CD4-positive, alpha-beta T cell treated with Interleukin-6 at 100 ng/mL for 8 hours (primary cell): ENCODE measurements around the gene P2RX1.

ENCODE experiments used
- DNase-seq: peaks from one replicate; pipeline ENCODE4 v3.0.0-alpha.2; 2020; ENCODE audit warnings: mixed read lengths, low spot score

Gene P2RX1

DNA sequence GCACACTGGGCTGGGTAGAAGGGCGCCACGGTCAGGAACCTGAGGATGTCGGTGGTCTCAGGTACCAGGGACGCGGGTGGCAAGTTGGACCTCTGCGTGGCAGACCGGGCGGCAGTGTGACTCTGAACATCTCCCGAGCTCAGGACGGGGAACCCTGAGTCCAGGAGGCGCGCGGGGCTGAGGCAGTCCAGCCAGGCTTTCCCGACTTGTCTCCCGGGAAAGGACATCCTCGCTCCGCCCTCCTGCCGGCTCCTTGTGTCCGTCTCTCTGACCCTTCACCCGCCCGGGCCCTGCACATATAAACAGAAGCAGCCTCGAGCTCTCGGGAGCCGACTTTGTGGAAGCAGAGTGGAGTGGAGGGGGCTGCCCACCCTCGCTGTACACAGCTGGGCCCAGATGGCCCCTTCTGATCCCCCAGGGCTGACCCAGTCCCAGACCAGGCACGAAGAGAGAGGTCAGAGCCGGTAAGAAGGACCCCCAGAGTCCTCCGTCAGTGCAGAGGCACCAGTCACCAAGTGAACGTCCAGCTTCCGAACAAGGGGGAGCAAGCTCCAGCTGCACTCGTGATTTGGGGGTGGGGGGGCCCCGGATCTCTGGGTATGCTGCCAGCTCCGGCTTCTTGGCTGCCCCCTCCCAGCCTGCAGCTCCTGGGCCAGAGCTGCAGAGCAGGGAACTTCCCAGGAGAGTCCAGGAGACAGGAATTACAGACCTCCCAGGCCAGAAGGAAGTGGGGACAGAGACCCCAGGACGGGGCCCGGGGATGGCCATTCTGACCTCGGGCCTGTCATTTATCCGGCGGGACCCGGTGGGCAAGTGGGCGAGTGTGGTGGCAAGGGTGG, 8.5 kb upstream of the P2RX1 start:
- no peak for DNase-seq

GRCh38 chr17:3923466-3924190, 7.4 kb upstream of the P2RX1 start:
- DNase-seq: no peak

DNA sequence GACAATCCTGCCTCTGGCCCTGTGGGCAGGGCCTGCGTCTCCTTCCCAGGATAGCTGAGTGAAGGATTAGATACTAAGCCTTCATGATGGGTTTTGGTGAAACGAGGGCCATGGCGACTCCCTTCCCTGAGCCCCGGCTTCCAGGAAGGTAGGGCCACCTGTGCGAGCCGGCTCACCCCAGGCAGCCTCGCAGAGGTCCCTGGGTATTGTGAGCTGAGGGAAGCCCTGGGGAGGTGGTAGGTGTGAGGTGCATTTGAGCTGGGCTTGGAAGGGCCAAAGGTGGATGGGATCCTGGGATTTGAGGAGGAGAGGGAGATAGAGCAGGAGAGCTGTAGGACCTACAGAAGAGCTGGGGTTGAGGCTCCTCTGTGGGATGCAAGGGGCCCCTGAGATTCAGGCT, 6.5 kb upstream of the P2RX1 start:
- no peak for DNase-seq

- DNase-seq: no peak
Measured at GRCh38 chr17:3921502-3922319, 5.4 kb upstream of the P2RX1 start.

GRCh38 chr17:3921006-3921405, 4.7 kb upstream of the P2RX1 start:
- no peak for DNase-seq

DNA sequence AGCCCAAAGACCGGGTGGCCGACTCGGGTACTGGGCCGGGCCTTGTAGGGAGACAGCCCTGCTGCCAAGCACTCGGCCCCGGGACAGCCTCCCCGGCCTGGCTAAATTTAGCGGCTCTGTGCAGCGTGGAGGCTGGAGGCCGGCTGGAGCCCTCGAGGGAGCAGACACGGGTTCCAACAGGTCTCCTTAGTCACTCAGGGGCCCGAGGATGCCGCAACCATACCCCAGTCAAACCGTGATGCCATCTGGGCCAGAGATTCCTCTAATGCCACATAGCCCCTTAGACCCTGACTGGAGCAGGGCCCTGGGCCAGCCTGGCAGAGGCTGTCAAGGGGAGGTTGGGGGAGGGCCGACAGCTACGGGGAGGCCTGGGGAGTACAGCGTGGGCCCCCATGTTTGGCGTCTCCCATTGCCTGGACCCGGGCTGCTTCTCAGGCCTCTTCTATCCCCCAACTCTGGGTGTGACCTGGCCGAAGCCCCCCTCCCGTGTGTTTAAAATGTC, 2.9 kb upstream of the P2RX1 start:
- DNase-seq: no peak

DNA sequence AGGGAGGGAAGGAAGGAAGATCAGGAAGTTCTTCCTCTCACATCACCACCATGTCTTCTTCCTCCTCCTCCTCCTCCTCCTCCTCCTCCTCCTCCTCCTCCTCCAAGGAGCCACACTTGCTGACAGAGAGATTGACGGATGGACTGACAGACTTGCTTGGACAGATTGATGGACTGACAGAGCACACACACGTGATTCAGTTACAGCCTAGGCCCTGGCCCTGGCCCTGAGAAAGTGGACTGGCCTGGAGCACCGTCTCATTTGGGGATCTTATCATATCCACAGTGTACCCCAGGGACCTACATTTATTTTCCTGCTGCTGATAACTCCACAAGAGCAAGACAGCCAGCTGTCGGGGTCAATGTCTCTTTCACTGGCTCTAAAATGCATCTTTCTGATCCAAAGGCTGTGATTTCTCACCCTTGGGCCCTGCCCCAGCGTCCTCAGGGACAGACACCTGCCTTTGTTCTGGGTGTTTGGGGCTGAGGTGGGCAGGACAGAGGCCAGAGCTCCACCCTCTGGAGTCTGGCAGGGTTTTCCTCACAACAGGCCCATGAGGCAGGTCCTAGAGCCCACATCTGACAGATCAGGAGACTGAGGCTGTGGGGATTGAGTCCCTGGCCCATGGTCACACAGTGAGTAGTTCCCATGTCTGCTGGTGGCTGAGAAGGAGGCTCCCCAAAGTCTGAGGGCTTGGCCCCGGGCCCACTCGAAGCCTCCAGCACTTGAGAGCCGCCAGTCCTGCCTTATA, 2.3 kb upstream of the P2RX1 start:
- no peak for DNase-seq

DNA sequence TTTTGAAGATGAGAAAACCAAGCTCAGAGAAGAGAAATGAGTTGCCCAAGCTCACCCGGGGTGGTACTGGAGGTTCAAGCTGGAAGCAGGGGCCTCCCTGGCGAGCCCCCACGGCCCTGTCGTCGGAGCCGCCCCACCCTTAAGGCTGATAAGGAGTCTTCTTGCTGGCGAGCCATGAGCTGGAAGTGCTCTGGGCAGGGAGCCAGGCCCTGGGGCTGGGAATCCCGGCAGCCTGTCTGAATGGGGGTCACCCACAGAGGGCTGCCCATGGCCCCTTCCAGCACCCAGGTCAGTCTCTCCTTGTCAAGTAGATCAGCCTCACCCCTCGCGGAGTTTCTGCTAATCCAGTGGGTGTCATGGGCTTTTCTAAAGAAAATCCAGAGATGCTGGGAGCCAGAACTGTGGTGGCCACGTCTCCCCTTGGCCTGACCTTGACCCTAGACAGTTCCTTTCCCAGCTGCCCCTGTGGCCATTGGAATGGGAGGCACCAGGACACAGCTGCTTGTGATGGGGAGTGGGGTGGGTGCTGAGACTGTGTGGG, 1.2 kb upstream of the P2RX1 start:
- DNase-seq: no peak

DNA sequence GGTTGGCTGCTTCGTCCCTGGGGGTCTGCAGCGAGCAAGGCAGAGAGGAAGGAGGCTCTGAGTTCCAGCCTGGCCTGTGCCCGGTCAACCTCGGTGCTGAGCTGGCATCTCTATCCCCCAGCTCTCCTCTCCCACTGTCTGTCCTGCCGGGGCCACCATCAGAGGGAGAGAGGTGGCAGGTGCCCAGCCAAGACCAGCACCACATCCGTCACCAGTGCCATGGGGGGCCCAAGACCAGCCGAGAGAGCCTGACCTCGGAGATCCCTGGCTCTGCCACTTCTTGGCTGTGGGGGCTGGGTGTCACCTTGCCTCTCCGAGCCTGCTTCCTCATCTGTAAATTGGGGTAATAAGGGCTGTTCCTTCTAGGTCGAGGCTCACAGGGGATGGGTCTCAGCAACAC, 560 bp upstream of the P2RX1 start:
- no peak for DNase-seq

DNA sequence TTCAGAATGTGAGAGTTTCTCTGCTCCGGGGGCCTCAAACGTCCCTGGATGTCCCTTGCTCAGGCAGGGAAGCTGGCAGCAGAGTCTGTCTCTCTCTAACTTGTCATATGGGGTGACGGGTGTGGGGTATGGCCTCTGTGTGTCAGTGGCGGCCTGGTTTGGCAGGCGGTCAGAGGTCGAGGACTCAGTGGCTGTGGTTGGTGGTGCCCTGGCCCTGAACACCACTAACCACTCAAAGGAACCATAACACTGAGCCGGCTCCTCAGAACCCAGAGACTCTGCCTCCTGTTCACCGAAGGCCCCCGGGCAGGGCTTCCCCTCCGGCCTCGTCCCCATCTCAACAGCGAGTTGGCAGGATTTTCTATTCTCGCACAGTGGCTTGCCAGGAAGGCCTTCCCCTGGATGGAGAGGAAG, 677 bp downstream of the P2RX1 start:
- no peak for DNase-seq

- no peak for DNase-seq
Measured at GRCh38 chr17:3914312-3914670, 2.0 kb downstream of the P2RX1 start.

- peak; percentile 78 for DNase-seq
Measured at GRCh38 chr17:3913531-3914311, 2.5 kb downstream of the P2RX1 start.

DNA sequence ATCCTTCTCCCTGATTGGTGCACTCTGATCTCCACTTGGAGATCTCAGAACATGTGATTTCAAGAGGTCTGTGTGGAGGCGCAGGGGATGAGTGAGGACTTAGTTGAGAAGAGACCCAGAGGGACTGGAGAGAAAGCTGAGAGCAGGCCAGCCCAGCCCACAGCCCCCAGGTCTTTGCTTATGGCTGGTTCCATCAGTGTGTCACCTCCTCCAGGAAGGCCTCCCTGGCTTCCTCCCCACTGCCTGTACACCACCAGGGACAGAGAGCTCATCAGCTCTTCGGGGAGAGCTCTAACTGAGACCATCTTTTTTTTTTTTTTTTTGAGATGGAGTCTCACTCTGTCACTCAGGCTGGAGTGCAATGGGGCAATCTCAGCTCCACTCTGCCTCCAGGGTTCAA, 3.4 kb downstream of the P2RX1 start:
- no peak for DNase-seq

GRCh38 chr17:3911271-3912053, 4.8 kb downstream of the P2RX1 start:
- DNase-seq: peak; percentile 75

DNA sequence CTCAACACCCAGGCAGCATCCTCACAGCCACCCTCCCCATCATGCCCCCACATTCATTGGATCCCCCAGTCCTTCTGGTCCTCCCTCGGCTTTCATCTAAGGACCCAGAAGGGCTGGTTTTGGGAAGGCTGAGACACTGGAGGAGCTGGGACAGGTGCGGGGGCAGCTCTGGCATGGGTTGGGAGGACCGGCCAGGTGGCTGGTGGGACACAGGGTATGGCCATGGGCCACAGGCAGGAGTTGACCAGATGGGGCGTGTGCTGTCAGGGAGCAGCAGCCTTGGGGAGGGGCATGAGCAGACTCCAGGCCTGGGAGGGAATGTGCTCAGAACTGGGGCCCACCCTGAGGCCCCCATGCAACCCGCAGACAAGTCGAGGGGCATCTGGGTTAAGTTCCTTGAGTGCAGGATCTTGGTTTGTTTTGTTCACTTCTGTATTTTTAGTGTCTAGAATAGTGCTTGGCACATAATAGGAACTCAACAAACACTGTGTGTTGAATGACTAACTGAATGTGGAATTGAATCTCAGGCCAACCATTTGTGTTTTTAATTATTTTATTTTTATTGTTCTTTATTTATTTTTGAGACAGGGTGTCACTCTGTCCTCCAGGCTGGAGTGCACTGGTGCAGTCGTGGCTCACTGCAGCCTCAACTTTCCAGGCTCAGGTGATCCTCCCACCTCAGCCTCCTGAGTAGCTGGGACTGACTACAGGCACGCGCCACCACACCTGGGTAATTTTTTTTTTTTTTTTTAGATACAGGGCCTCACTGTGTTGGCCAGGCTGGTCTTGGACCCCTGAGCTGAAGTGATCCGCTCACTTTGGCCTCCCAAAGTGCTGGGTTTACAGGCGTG, 5.6 kb downstream of the P2RX1 start:
- DNase-seq: no peak

DNA sequence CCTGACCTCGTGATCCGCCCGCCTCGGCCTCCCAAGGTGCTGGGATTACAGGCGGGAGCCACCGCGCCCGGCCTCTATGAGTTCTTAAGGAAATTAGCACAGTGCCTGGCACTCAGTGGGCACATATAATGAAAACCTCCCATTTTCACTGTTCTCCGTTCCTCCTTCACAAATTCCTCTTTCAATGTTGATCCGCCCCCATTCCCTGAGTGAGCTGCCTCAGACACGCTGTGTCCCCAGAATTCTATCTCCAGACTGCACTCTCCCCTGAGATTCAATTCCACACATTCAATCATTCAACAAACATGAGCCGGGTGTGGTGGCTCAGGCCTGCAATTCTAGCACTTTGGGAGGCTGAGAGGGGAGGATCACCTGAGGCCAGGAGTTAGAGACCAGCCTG, 7.0 kb downstream of the P2RX1 start:
- DNase-seq: no peak

- no peak for DNase-seq
Measured at GRCh38 chr17:3907483-3908216, 8.6 kb downstream of the P2RX1 start.

DNA sequence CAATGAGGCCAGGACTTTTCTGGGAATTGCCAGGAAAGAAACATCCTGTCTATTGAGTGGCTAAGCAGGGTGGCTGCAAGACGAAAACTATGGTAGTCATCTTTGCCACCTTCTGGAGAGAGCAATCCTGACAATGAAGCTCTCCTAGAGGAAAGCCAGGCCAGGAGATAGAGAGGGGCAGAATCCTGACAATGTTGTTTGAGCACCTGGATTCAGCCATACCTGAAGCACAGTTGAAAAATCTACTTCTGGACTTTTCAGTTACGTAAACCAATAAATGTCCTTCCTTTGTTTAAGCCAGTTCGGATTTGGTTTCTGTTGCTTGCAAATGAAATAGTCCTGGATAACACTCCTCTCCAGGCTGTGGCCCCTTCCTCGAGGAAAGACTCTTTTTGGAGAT, 9.4 kb downstream of the P2RX1 start:
- DNase-seq: no peak
